ENCODE results near the gene SGCB. TPM values are rescaled to one million over a fixed set of nuclear protein-coding genes. Genes with fewer than 3 reads are reported as not detected.
A peak's percentile ranks its signal among the peaks of the same experiment; 100 is the strongest.

Gene SGCB
- total and polyA plus RNA-seq, 4 donors: 6.4 to 39.9 (median 15.5) TPM

DNA sequence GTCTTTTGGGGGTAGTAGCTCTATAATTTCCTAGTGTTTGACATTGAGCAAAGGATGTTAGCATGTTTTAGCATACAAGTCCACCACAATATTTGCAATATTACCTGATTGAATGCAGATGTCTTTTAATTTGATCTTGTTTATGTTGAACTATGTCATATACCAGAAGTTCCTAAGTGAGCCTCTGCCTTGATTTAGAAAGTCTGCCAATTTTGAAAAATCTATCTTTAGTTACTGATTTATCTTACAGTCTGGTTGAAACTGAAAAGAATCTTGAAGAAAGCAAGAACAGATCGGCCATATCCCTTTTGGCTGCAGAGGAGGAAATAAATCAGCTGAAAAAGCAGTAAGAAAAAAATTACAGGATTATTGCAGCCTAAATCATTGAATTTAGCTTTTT lies 31.5 kb upstream of the SGCB start:
- Histone ChIP-seq H3K27ac (ENCODE audit: low read depth in 1 of 2, low read length in 1 of 2) (no peak overlapping the region), H3K36me3 (ENCODE audit: control insufficient read depth in 4 of 4, insufficient read depth in 4 of 4, low read length in 4 of 4) (no peaks in the 10 kb centered on the region), H3K4me3 (no peak overlapping the region), H3K4me1 (ENCODE audit: control insufficient read depth in 5 of 5, insufficient read depth in 5 of 5, low read length in 5 of 5) (no peaks in the 10 kb centered on the region), H3K27me3 (ENCODE audit: control insufficient read depth in 3 of 3, insufficient read depth in 3 of 3, low read length in 2 of 3) (peaks cover 0 to 5% (median 0%) of the 10 kb centered on the region in 3 donors), H3K9me3 (ENCODE audit: control insufficient read depth in 4 of 4, insufficient read depth in 3 of 4, low read length in 3 of 4) (no peaks in the 10 kb centered on the region), H3K9ac (ENCODE audit: insufficient read depth in 1 of 2, low read length in 2 of 2) (no peak overlapping the region)
- 72 to 73% methylated on average over 1 of the region's 1 CpG for WGBS, 2 donors
- DNase-seq (no peak), ATAC-seq (ENCODE audit: insufficient read depth, low FRiP score) (no peak)
- TF ChIP-seq, protein P1, sequence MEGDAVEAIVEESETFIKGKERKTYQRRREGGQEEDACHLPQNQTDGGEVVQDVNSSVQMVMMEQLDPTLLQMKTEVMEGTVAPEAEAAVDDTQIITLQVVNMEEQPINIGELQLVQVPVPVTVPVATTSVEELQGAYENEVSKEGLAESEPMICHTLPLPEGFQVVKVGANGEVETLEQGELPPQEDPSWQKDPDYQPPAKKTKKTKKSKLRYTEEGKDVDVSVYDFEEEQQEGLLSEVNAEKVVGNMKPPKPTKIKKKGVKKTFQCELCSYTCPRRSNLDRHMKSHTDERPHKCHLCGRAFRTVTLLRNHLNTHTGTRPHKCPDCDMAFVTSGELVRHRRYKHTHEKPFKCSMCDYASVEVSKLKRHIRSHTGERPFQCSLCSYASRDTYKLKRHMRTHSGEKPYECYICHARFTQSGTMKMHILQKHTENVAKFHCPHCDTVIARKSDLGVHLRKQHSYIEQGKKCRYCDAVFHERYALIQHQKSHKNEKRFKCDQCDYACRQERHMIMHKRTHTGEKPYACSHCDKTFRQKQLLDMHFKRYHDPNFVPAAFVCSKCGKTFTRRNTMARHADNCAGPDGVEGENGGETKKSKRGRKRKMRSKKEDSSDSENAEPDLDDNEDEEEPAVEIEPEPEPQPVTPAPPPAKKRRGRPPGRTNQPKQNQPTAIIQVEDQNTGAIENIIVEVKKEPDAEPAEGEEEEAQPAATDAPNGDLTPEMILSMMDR (IDR thresholded peaks at IDR 0.05; ENCODE audit: control extremely low read depth, extremely low read depth): no peak

DNA sequence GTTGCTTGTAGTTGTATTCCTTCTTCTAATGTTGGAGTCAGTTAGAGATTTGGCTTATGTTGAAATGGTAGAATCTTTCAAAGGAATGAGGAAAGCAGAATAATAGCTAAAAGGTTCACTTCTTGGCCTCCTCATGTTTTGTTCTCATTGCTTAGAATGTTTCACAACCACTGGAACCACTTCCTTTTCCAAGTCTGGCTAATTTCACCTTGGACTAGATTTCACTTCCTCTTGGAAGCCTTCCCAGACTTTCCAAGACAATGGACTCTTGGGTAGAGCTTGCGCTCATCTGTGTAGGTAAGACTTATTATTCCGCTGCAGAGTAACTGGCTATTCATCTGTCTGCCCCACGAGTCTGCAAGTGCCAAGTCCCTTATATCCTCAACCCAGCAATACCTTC lies 21.3 kb upstream of the SGCB start:
- H3K36me3 ChIP-seq (ENCODE audit: control insufficient read depth in 4 of 4, insufficient read depth in 4 of 4, low read length in 4 of 4): no peaks in the 10 kb centered on the region
- H3K27ac ChIP-seq (ENCODE audit: low read depth in 1 of 2, low read length in 1 of 2): peak overlapping the region in 1 of 2 donors; percentile 24
- no peaks in the 10 kb centered on the region for H3K9me3 ChIP-seq (ENCODE audit: control insufficient read depth in 4 of 4, insufficient read depth in 3 of 4, low read length in 3 of 4)
- peaks cover 0 to 2% (median 0%) of the 10 kb centered on the region in 3 donors for H3K27me3 ChIP-seq (ENCODE audit: control insufficient read depth in 3 of 3, insufficient read depth in 3 of 3, low read length in 2 of 3)
- 47 to 51% methylated on average over 3 of the region's 3 CpGs for WGBS, 2 donors
- H3K9ac ChIP-seq (ENCODE audit: insufficient read depth in 1 of 2, low read length in 2 of 2): no peak overlapping the region
- peaks cover 0 to 6% (median 0%) of the 10 kb centered on the region in 5 donors for H3K4me1 ChIP-seq (ENCODE audit: control insufficient read depth in 5 of 5, insufficient read depth in 5 of 5, low read length in 5 of 5)
- DNase-seq: peak in 2 of 3 donors; percentile 16 to 54
- peak; percentile 49 for ATAC-seq (ENCODE audit: insufficient read depth, low FRiP score)
- TF ChIP-seq, protein P1 (IDR thresholded peaks at IDR 0.05; ENCODE audit: control extremely low read depth, extremely low read depth): no peak
- H3K4me3 ChIP-seq: no peak overlapping the region

DNA sequence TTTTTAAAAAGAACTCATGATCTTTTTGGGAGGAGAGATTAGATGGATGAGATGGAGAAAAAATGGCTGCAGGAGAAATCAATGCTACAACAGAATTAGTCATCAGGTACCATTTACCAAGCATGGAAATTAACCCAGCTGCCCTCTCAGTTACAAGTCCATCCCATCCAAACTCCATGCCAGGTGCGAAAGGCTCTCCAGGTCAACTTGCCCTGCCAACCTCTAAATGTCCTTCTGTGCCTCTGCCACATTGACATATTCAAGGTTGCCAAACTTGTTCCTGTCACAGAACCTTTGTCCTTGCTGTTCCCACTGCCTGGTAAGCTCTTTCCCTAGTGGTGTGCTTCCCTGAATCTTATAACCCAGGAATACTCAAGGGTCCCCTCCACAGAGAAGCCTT lies 20.2 kb upstream of the SGCB start:
- Histone ChIP-seq H3K27ac (ENCODE audit: low read depth in 1 of 2, low read length in 1 of 2) (no peak overlapping the region), H3K4me3 (no peak overlapping the region), H3K36me3 (ENCODE audit: control insufficient read depth in 4 of 4, insufficient read depth in 4 of 4, low read length in 4 of 4) (no peaks in the 10 kb centered on the region), H3K27me3 (ENCODE audit: control insufficient read depth in 3 of 3, insufficient read depth in 3 of 3, low read length in 2 of 3) (peaks cover 0 to 10% (median 10%) of the 10 kb centered on the region in 3 donors), H3K4me1 (ENCODE audit: control insufficient read depth in 5 of 5, insufficient read depth in 5 of 5, low read length in 5 of 5) (peaks cover 0 to 6% (median 0%) of the 10 kb centered on the region in 5 donors), H3K9ac (ENCODE audit: insufficient read depth in 1 of 2, low read length in 2 of 2) (no peak overlapping the region), H3K9me3 (ENCODE audit: control insufficient read depth in 4 of 4, insufficient read depth in 3 of 4, low read length in 3 of 4) (no peaks in the 10 kb centered on the region)
- TF ChIP-seq, protein P1 (IDR thresholded peaks at IDR 0.05; ENCODE audit: control extremely low read depth, extremely low read depth): no peak
- WGBS, 2 donors: 92 to 100% methylated on average over 1 of the region's 1 CpG
- DNase-seq (no peak), ATAC-seq (ENCODE audit: insufficient read depth, low FRiP score) (no peak)

DNA sequence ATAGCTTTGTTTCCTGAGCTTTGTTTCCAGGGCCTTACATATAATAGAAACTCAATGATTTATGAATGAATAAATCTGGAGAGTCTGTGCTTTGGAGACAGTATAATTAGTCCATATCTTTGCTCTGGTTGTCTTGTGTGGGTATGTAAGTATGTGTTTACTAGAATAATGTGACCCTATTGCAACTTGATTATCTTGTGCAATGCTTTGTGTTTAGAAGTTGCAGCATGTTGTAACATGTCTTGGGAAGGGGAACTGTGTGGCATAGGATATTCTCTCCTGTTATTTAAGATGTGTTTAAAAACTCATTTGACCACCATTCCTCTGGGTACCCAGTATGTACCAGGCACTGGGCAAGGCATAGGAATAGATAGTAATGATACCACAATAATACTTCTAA lies 19.1 kb upstream of the SGCB start:
- TF ChIP-seq, protein P1 (IDR thresholded peaks at IDR 0.05; ENCODE audit: control extremely low read depth, extremely low read depth): no peak
- Histone ChIP-seq H3K4me1 (ENCODE audit: control insufficient read depth in 5 of 5, insufficient read depth in 5 of 5, low read length in 5 of 5) (peaks cover 0 to 7% (median 3%) of the 10 kb centered on the region in 5 donors), H3K9ac (ENCODE audit: insufficient read depth in 1 of 2, low read length in 2 of 2) (no peak overlapping the region), H3K4me3 (no peak overlapping the region), H3K9me3 (ENCODE audit: control insufficient read depth in 4 of 4, insufficient read depth in 3 of 4, low read length in 3 of 4) (no peaks in the 10 kb centered on the region), H3K27me3 (ENCODE audit: control insufficient read depth in 3 of 3, insufficient read depth in 3 of 3, low read length in 2 of 3) (peaks cover 0 to 21% (median 20%) of the 10 kb centered on the region in 3 donors), H3K27ac (ENCODE audit: low read depth in 1 of 2, low read length in 1 of 2) (no peak overlapping the region), H3K36me3 (ENCODE audit: control insufficient read depth in 4 of 4, insufficient read depth in 4 of 4, low read length in 4 of 4) (no peaks in the 10 kb centered on the region)
- ATAC-seq (ENCODE audit: insufficient read depth, low FRiP score) (no peak), DNase-seq (no peak)
